AG04450 (cell line): ENCODE results near the gene ING4. TPM values are rescaled to one million over a fixed set of nuclear protein-coding genes. Genes with fewer than 3 reads are reported as not detected.

ENCODE experiments used
- CTCF ChIA-PET: fragments of 300-600, 350-600 bp; formaldehyde crosslinking; extraction: SDS; loops from one replicate; lab custom pipeline; 2022; ENCODE audit warnings: antibody characterized with exemption, inconsistent platforms; lab: Charles Lee
- POLR2A ChIA-PET: fragments of 350-600 bp; formaldehyde crosslinking; extraction: SDS; loops from one replicate; lab custom pipeline; 2021; ENCODE audit warnings: antibody characterized with exemption, inconsistent platforms; lab: Yijun Ruan, JAX
- DNase-seq: peaks from one replicate; pipeline ENCODE4 v3.0.0-alpha.2; 2011; ENCODE audit warnings: low read depth, low spot score
- H3K27ac ChIP-seq: one replicate; pipeline ENCODE4 v1.5.1; 2012; ENCODE audit warnings: low read depth, low read length, control low read depth
- H3K27me3 ChIP-seq: one replicate; pipeline ENCODE4 v1.6.0; 2012; ENCODE audit warnings: low read length; ENCODE audit not compliant: control insufficient read depth, insufficient read depth
- H3K4me3 ChIP-seq: 2 replicates; pipeline ENCODE4 v1.5.1; 2011; ENCODE audit warnings: mild to moderate bottlenecking, low read depth, low read length, control low read depth
- H3K9me3 ChIP-seq: 2 replicates; pipeline ENCODE4 v1.5.1; 2012; ENCODE audit warnings: low read length; ENCODE audit not compliant: control insufficient read depth, insufficient read depth
- polyA plus RNA-seq: library from polyadenylated mRNA; depleted of rRNA; stranded (reverse); fragments of >200 nt; gene quantifications from 2 replicates; pipeline ENCODE4 v1.2.3, GENCODE V29; 2011
- TF ChIP-seq, protein P1 (sequence below): IDR thresholded peaks from 2 replicates; pipeline ENCODE4 v1.5.1; 2011; ENCODE audit warnings: low read depth, low read length, control low read depth, inconsistent platforms

Gene ING4
- polyA plus RNA-seq, 1 experiment: 66.6 TPM

DNA sequence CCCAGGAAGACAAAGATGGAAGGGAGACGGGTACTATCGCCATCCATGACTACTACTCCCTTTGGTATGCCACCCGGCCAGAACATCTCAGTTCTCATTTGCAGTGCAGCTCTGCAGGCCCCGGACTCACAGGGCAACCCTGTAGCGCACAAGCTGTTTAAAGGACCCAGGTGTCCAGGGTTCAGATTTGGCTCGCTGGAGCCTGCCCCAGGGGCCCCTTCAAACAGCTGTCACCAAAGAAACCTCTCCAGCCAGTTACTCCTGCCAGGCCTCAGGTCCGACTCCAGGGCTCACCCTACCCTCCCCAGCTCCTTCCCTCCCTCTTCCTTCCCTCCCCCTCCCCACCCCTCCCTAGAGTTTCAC lies 50.3 kb downstream of the ING4 start:
- peak overlapping the region; percentile 89 for H3K27ac ChIP-seq
- CTCF ChIA-PET: interaction anchor here (0.6 to 1.3 kb wide), 4 partner anchors 27 to 226 kb away, joined by 3 to 4 read pairs (median 3); partner anchors contain the start of gene MLF2

DNA sequence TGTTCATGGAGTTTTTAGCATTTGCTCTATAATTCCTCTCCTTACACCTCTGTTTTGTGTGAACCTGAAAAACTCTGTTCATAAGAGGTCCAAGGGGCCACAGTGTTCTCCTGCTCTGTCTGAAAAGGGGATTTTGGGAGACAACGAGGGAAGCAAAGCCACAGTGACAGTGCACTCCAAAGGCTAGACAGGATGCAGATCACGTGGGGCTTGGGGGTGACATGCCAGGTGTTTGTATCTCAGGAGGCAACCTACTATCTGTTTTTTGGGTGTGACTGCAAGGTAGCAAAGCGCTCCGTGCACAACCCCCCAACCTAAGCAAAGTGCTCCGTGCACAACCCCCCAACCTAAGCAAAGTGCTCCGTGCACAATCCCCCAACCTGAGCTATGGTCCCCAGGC lies 50.7 kb downstream of the ING4 start:
- no peaks in the 10 kb centered on the region for H3K27me3 ChIP-seq
- no peak for DNase-seq
- CTCF ChIA-PET: interaction anchor here (1.2 to 1.3 kb wide), 2 partner anchors 141 to 142 kb away, joined by 3 read pairs; partner anchors contain the start of gene MLF2
- TF ChIP-seq, protein P1, sequence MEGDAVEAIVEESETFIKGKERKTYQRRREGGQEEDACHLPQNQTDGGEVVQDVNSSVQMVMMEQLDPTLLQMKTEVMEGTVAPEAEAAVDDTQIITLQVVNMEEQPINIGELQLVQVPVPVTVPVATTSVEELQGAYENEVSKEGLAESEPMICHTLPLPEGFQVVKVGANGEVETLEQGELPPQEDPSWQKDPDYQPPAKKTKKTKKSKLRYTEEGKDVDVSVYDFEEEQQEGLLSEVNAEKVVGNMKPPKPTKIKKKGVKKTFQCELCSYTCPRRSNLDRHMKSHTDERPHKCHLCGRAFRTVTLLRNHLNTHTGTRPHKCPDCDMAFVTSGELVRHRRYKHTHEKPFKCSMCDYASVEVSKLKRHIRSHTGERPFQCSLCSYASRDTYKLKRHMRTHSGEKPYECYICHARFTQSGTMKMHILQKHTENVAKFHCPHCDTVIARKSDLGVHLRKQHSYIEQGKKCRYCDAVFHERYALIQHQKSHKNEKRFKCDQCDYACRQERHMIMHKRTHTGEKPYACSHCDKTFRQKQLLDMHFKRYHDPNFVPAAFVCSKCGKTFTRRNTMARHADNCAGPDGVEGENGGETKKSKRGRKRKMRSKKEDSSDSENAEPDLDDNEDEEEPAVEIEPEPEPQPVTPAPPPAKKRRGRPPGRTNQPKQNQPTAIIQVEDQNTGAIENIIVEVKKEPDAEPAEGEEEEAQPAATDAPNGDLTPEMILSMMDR: no peak
- no peak overlapping the region for H3K4me3 ChIP-seq
- peak overlapping the region; percentile 89 for H3K27ac ChIP-seq
- POLR2A ChIA-PET: interaction anchor here (0.7 to 2.3 kb wide), 4 partner anchors 8 to 78 kb away, joined by 3 to 16 read pairs (median 9); partner anchors contain the start of genes GAPDH and ZNF384
- H3K9me3 ChIP-seq: no peaks in the 10 kb centered on the region; the same call in none of the 2 replicates

More for the DNA sequence above, 50.3 kb downstream of the ING4 start:
- DNase-seq: no peak
- TF ChIP-seq, protein P1: no peak
- H3K27me3 ChIP-seq: no peaks in the 10 kb centered on the region
- POLR2A ChIA-PET: interaction anchor here (0.7 to 2.3 kb wide), 6 partner anchors 8 to 153 kb away, joined by 3 to 16 read pairs (median 6); partner anchors contain the start of genes GAPDH, NOP2, PTMS and ZNF384
- H3K4me3 ChIP-seq: 0 out of 2 replicates have a peak overlapping the region, but pooled peaks have one; percentile 7
- no peaks in the 10 kb centered on the region; the same call in none of the 2 replicates for H3K9me3 ChIP-seq

DNA sequence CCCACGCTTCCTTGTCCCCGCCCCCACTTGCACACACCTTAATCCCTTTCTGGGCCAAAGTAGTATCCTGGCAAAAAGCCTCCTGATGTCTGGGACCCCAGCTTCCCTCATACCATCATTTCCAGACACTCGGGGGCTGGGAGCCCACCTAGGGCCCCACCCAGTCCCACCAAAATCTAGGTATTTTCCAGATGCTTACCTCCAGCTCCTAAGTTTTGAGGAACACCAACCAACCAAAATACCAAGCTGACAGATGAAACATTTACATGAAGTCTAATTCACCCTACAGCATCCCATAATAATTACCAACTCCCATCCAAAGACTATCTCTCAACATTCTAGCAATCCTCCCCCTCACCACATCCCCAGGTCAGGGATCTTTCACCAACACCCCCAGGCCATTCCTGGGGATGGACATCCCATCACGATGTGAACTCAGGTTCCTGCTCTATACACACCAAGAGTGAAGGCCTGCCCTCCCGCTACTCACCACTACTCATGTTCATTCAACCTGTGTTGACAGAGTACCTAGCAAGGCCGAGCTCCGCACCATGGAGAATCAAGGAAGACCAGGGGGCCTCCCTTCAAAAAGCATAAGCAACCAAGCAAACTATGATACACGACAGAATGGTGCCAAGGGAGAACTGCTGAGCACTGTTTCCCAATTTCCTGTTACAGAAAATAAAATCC lies 54.2 kb downstream of the ING4 start:
- Histone ChIP-seq H3K27ac (no peak overlapping the region), H3K27me3 (no peaks in the 10 kb centered on the region), H3K9me3 (no peaks in the 10 kb centered on the region; the same call in none of the 2 replicates), H3K4me3 (no peak overlapping the region)
- DNase-seq: no peak
- POLR2A ChIA-PET: no interaction called here
- CTCF ChIA-PET: no interaction called here
- TF ChIP-seq, protein P1: no peak

DNA sequence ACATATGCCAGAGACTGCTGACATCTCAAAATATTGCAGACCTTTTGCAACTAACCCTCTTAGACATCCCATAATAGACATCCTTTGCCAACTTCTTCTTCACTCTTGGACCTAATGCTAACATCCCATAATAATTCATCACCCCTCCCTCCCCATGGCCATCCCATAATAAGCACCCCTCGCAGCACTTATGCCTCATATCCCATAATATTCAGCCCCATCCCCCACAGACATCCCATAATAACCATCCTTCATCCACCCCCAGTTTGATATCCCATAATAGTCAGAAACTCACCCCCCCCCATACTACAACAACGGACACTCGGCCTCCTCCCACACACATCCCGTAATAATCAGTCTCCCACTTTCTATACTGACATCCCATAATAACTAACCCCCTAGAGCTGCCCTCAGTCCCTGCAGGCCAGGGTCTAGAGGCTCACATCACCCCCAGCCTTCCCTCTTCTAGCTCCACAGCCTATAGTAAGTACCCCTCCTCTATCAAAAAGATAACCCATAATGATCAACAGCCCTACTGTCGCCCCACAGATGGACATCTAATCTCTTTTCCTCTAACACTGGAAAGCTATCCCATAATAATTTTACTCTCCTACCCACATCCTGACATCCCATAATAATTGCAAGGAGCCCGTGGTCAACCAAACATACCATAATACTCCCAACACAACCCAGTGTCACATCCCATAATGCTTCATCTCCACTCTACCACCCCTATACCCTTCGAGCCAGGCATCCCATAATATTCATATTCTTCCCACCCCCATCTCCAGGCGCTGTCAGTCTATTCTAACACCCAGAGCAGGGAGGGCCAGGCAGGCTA lies 54.9 kb downstream of the ING4 start:
- H3K27ac ChIP-seq: no peak overlapping the region
- CTCF ChIA-PET: no interaction called here
- TF ChIP-seq, protein P1: no peak
- no peaks in the 10 kb centered on the region for H3K27me3 ChIP-seq
- H3K9me3 ChIP-seq: no peaks in the 10 kb centered on the region; the same call in none of the 2 replicates
- H3K4me3 ChIP-seq: no peak overlapping the region; the same call in 1 of the 2 replicates
- POLR2A ChIA-PET: interaction anchor here (0.6 kb wide), 1 partner anchor 116 kb away, joined by 3 read pairs; no protein-coding TSS in a partner anchor
- no peak for DNase-seq
